Endometrium (tissue), 2 donors: ENCODE data around the gene RIC8B.

Experiments
- FAIRE-seq: peaks from 2 replicates; lab custom pipeline; 2012; peaks lifted over from hg19 to GRCh38; lab: Jason Lieb, UNC
- donor health status: control.
- donor health status: control.

Gene RIC8B

DNA sequence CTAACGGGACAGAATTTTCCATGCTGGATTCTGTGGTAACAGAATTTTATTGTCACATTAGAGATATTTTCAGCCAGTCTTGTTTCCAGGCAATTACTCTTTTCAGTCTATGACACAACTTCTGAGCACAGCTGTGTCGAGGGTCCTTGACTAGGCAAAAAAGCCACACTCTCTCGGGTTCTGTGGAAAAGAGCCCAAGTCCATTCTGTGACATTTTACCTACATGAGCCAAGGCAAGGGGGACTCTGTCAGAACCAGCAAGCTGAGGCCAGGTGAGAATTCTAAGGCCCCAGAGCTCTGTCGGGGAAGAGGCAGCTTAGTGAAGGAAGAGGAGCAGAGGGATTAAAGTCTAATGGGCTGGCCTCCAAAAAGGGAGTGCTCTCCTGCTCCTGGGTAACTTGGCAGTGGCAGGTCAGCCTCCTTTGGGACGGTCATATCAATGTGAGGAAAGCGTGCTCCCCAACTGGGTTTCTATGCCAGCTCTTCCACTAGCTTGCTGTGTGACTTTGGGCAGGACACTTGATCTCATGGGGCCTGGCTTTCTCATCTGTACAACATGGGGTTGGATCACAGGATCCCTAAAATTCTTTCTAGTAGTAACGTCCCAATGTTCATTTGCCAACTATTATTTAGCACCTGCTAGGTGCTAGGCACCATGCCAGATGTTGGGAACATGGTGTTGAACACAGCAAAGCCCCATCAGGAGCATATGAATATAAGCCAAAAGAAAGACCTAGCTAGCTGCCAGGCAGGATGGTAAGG lies 16.0 kb upstream of the RIC8B start:
- no peak for FAIRE-seq

DNA sequence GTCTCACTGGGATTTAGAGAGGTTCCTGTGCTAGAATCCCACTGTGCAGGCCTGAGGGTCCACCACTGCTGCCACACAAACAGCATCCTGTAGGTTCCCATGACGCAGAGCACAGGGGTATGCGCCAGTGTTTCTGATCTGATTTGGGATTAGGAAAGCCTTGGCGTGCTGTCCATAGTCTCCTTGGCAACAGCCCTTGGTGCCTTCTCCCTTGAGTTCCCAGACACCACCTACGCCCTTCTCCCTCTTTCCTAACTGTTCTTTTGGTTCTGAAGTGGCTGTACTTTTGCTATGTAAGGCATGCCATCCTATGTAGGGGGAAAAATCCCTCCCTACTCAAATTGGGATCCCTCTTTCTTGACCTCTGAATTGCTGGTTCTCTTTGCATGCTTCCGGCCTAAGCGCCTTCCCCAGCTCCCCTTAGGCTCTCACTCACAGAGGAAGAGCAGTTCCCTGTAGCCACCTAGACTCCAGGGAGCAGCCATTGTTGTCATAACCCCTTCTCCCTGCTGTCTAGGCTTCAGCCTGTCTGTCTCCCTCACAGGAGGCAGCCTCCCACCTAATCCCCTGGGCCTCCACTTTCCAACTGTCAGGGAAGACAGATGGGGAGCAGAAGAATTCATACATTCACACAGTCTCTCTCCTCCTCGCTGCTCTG lies 14.8 kb upstream of the RIC8B start:
- FAIRE-seq = no peak

DNA sequence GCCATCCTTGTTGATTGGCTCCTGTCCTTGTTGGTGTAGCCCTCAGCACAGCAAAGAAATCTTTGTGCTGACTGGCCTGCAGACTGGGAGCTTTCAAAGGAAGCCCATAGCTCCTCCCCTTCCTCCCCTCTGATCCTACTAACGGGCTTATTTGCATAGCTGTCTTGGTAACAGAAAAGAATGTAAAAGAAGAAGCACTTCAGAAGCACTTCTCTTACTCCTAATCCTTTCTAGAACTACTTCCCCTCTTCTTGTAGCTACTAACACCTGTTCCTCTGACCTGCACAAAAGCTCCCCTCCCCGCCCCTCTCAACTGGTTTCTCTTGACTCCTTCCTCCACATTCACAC lies 14.3 kb upstream of the RIC8B start:
- FAIRE-seq = no peak

DNA sequence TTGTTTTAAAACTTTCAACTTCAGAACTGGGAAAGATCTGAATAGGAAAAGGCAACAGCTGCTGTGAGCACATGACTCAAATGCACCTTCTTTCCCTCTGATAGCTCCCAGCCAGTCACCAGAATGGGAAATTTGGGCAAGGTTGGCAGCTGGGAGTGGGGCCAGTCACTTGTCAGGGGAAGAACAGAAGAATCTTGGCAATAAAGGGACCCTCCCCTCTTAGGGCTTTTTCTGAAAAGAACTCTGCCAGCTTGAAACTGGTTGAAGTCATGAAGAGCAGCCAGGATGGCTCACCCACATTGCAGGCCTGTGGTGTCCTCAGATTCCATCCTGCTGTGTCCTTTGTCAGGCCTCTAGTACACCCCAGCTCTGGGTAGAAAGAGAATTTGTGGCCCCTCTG lies 10.3 kb upstream of the RIC8B start:
- FAIRE-seq = no peak

DNA sequence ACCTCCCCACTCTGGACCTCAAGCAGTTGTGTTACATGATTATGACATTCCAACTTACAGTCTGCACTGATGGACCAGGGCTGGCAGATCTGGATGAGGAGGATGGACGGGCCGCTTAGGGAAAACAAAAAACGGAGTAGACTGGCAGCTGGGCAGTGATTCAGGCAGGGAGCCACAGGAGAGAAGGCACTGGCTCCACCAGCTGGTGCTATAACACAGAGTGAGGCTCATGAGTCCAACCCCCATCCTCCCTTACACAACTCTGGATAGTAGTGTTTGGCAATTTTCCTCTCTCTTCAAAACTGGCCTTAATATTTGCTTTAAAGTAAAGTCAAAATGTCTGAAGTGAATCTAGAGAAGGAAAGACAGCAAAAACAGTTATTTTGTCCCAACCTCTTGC lies 9.7 kb upstream of the RIC8B start:
- FAIRE-seq = no peak

DNA sequence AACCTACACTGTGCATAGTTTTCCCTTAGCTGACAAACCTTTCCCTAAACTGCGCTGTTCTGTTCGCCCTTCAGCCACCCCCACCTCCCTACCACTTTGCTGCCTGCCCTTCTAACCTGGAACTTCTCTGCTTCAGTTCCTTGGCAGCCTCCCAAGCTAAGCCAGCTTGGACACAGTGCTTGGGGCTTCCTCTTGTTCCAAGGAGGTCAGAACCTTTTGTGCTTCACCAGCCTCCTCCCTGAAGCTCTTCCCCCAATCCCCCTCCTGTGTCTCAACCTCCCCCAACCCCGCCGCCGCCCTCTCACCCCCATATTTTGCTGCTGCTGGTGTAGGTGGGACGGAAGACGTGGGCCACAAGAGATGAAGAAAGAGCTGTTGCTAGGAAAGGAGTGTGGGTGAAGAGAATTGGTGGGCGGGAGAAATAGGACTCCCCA lies 8.1 kb upstream of the RIC8B start:
- no peak for FAIRE-seq

DNA sequence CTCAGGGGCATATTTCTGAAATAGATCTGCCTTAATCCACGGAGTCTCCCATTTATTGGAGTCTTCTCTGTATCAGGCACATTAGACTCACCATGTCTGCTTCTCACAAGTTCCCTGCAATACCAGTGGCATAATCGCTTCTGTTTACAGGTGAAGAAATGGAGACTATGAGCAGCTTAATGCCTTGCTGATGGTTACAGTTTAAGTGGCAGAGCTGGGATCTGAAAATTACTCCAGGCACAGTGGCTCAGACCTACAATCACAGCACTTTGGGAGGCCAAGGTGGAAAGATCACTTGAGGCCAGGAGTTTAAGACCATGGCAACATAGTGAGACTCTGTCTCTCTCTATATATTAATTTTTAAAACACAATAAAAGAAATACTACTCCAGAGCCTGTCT lies 7.3 kb upstream of the RIC8B start:
- no peak for FAIRE-seq

DNA sequence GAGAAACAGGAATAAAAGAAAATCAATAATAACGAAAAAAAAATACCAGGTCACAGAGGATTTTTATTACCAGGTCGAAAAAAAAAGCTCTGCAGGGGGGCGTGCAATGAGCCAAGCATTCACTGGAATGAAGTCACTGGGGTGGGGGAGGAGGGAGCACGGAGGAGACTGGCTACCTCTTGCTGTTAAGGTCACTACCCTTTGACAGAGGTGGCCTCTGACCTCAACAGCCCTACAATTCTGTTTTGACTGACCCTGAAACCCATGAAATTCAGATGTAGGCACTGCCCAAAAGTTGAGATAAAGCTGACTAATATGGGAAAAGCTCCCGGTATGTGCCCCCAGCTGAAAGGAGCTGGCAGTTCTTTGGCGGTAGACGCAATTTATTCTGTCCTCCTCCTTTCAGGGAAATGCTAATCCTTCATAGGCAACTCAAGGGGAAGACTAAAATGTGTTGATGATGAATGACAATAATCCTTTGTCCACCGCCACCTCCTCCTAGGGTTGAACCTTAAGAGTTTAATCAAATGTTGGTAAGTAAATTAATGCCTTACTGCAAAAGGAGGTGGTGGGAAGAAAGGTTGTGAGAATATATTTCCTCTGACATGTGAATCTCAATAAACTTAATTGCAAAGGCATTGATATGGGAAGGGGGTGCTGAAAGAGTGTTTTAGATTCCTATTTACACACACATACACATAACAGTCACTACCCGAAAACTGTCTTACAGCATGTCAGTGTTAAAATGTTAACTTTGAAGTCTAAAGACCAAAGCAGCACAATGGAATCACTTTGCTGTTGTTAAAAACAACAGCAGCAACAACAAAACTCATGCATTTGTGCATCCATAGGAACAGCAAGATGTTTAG lies 6.3 kb upstream of the RIC8B start:
- FAIRE-seq = no peak

DNA sequence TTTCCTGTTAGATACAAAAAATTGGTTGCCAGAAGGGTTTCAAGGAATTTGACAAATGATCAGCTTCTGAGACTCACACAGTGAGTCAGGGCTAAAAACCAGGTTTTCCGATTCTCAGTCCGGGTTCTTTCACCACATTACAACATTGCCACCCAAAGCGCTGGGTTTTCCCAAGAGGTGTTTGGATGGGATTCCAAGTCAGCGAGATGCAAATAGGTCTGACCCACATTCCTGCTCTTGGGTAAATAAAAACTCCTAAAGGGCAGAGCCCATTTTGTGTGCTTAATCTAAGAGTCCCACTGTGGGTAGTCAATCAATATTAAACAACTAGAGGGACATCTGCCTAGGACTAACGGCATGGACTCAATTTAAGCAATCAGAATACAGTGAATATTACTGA lies 5.4 kb upstream of the RIC8B start:
- no peak for FAIRE-seq

DNA sequence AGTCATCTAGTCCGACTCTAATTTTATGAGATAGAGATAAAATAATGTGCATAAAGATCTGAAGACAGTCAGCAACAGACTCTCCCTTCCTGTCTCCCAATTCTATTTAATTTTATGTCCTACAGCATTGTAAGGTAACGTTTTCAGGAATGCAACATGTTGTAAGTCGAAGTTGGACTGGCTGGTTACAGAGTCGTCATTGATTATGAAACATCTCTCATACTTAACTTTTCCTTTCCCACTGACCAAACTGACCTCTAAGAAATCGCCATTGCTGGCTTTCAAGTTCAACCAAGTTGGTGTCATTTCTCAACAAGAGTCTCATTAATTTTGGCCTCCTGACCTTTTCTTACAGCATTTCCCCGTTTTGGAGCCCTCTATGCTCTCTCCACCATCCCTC lies 4.9 kb upstream of the RIC8B start:
- no peak for FAIRE-seq

DNA sequence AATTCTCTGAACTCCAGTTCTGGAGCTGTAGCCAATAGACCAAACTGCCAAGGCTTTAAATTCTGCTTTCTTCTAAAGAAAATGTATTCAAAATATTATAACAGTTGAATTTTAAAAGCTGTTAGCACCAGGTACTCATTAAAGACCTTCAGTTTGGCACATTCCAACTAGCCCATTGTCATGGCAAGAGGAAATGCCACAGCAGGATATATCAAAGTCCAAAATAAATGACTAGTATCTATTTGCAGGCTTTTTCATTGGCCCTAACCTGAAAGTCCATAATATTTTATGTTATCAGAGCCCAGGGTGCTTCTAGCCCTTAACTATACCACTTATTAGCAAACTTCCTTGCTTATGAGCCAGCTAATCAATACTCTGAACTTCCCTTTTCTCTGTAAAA lies 3.1 kb upstream of the RIC8B start:
- FAIRE-seq = no peak

DNA sequence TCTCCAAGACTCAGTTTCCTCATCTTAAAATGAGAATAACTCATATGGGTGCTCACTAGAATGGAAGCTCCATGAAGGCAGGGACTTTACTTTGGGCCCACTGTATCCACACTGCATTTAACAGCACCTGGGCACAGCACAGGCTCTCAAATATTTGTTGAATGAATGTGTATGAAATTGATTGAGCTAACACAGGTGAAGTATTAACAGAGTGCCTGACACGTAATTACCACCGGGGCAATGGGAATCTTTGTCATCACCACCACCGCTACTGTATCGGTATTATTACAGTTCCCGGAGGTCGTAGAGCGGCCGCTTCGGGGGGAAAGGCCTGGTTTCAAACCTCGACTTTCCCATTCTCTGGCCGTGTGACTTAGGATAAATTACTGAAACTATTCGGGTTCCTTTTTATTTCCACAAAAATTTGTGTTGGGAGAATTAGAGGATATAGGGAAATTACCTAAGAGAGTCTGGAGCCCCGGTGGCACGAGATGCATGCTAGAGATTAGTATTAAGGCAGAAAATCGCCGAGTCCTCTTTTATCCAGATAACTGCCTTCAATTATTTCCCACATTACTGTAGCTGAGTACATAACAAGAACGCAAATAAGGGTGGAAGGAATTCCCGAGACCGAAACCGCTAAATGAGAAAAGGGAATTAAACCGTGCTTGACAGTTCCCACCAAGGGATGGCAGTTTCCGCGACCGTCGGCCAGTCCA lies 1.0 kb upstream of the RIC8B start:
- FAIRE-seq = no peak

DNA sequence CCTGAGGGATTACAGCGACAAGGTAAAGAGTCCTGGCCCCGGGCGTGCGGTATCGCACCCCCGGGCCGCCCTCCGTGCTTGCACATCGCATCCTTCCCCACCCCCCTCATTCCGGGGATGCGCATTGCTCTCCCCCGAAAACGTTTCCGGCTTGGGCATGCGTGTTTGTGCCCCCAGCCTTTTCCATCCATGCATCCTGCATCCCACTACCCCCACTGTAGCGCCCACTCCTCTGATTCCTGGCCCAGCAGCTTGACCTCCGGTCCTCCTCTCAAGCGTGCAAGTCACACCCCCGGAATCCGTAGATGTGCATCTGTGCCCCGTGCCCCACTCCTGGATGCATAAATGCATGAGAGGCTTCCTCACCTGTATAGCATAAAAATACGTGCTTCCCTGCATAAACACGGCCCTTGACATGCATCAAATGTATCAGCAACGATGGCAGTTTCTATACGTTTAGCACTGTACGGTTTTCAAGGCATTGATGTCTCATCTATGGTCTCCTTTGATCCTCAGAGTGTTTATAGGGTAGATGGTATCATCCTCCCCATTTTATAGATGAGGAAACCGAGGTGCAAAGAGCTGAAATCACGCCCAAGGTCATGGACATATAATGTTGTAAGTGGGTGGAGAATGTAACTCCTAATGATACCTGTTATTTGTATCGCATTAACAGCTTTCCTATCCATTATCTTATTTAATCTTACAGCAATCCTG lies 484 bp downstream of the RIC8B start:
- FAIRE-seq = no peak

DNA sequence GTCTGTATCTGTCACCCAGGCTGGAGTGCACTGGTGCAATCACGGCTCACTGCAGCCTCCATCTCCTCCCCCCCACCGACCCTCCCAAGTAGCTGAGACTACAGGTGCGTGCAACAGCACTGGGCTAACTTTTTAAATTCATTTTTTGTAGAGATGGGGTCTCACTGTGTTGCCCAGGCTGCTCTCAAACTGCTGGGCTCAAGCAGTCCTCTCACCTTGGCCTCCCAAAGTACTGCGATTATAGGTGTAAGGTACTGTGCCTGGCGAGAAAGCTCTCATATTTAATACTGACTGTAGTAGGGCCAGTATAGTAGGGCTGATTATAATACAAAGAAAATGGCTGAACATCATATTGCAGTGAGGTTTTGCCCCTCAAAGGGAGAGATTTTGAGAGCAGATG lies 2.4 kb downstream of the RIC8B start:
- FAIRE-seq = no peak

DNA sequence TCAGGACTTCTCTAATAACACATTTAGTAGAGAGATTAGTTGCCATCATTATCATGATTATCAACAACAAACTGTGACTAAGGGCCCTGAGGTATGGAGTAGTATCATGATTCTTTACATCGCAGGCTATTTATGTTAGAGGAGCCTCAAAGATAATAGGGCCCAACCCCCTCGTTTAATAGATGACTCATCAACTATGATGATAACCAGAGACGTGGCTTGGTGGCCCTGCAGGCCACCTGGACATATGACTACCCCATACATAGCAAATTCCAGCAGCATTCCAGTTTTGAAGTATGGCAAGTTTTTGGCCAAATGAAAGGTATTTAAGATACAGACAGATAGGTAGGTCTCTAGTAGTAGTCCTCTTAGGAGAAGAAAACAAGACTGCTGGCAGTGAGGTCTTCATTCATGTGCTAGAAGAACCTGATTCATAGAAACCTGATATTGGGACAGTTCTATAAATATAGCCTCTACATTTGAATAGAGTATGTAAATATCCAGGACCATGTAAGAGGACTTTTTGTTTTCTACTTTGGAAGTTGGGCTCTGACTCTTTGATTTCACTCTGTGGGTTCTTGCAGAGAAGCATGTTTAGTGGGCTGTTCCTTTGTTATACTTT lies 5.6 kb downstream of the RIC8B start:
- FAIRE-seq = no peak

DNA sequence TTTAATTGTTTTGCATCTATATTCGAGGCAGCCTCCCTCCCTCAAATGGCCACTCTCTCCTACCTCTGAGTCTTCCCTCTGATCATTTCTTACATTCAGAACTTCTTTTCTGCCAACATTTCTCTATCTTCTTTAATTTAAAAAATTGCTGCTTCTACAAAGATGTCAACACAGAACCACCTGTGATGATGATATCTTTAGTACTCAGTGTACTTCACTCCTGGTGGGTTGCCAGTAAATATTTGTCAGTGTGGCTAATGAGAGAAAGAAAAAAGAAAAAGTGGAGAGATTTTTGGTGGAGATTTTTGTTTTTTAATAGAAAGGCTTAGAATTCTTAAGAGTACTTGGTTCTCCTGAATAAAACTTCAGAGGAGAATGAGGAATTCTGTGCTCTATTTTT lies 8.1 kb downstream of the RIC8B start:
- FAIRE-seq = no peak

DNA sequence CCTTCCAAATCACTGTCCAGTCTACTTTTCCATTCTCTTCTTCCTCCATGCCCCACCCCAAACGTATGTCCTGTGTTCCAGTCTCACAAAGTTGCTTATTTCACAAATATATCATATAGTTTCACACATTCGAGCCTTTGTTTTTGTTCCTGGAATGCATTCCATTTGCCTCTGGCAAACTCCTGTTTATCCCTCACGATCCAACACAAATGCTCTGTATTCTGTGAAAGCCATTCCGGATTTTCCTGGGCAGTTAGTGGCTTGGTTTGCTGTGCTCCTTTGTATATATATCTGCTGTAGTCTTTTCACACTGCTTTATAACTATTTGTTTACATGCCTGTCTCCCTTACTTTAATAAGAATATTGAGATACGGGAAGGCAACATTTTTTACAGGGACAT lies 9.0 kb downstream of the RIC8B start:
- no peak for FAIRE-seq

DNA sequence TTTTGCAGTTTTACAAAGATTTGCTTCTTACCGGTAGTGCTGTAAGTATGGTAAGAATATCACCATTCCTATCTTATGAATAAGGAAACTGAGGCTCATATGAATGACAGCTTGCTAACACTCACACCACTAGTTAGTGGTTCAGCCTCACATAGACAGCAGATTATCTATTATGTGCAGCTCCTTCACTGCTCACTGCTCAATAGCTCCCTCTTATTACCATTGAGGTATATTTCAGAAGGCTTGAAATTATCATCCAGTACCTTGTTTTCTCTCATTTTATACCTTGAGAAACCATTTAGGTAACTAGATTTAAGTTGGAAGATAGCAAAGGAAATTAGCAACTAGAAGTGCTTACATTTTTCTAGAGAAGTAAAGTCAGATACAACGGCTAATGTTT lies 15.5 kb downstream of the RIC8B start:
- no peak for FAIRE-seq

DNA sequence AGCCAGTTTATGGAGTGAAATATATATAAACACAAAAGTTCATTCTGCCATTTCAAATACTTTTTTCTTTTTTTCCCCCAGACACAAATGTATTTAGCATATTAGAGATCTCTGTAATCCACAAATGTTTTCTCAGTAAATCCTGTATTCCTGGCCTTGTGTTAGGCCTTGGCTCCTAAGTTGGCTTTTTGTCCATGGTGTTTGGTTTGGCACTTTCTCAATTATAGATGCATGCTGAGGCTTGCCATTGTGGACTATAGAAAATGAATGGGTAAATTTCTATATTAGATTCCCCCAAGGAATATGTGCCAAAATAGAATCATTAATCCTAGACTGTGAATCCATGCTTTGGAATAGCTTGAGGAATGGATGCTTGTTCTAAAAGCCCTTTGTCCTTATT lies 17.0 kb downstream of the RIC8B start:
- FAIRE-seq = no peak

DNA sequence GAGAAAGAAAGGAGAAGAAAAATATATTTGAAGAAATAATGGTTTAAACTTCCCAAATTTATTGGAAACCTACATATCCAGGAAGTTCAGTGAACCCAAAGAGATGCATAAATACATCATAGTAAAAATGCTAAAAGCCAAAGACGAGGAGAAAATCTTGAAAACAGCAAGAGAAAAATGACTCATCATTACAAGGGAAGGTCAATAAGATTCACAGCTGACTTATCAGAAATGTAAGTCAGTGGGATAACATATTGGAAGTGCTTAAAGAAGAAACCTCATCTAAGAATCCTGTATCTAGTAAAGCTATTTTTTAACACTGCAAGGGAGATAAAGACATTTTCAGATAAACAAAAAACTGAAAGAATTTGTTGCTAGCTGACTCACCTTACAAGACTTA lies 19.9 kb downstream of the RIC8B start:
- FAIRE-seq = no peak

DNA sequence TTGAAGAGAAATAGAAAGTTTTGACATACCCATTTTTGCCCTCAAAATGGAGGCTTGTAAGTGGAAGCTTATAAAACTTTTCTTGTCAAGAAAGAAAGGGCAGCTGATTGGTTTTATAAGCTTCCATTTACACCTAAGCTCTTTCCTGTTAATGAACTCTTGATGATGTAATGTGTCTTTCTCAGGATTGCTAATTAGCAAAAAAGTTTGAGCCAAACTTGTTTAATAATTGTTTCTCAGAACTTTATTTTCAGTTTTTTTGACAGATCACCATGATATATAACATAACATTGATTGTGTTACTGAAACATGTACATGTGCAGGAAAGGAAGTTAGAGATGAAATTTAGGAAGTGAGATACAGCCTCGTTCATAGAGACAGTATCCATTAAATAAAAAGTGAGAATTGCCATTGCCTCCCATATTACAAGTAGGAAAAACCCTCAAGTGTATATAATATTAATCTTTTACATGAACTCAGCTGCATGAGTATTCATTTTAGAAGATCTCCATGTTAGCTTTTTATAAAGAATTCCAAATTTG lies 26.8 kb downstream of the RIC8B start:
- no peak for FAIRE-seq
